ENCODE results near the gene SIX1.

DNA sequence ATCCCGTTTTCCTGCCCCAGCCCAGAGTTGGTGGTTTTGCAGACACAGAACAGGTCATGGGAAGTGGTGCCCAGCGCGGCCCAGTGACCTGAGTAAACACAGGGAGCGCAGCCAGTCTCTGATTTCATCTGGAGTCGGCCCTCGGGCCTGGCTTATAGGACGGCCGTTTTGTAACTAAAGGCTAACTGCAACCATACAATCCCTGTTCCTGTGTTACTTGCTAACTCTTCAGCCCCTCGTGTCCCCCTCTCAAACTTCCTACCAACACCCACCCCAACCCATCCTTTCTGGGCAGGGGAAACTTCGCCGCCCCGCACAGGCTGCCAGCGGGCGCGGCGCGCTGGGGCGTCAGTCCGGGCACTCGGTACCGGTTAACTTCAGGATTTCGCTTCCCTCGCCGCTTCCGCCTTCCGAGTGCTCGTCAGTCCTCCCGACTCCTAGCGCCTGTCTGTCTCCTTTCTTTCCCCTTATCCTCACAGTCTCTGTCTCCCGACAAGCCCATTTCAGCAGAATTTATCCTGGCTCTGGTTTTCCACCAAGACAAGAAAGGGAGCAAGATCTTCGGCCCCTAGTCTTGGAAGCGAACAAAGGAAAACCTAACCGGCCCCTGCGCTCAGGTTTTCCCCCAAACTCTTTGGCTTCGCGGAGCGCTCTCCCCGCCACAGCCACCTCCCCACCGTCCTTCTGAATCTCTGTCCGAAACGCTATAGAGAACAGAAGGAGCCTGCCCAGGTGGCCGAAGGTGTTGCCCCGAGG is 2.0 kb downstream of the SIX1 start:
- peak; percentile 56 for TF ChIP-seq HNRNPK (IDR thresholded peaks at IDR 0.05; ENCODE audit: low read depth, low read length, poor library complexity, severe bottlenecking)
- no peak for TF ChIP-seq ZNF256 (CRISPR knock-in tag; conservative IDR thresholded peaks at IDR 0.05)
- TF ChIP-seq FOXA3 (CRISPR knock-in tag; IDR thresholded peaks at IDR 0.05): peak; percentile 65; the same call in 1 of the 2 replicates
- no peak for TF ChIP-seq PAWR (CRISPR knock-in tag; IDR thresholded peaks at IDR 0.05; ENCODE audit: borderline replicate concordance)
- no peak for TF ChIP-seq FIP1L1 (IDR thresholded peaks at IDR 0.05; ENCODE audit: borderline replicate concordance, insufficient read depth, low read depth, low read length)
- no peak for TF ChIP-seq STAT5B (CRISPR knock-in tag; IDR thresholded peaks at IDR 0.05)
- TF ChIP-seq, protein P1, sequence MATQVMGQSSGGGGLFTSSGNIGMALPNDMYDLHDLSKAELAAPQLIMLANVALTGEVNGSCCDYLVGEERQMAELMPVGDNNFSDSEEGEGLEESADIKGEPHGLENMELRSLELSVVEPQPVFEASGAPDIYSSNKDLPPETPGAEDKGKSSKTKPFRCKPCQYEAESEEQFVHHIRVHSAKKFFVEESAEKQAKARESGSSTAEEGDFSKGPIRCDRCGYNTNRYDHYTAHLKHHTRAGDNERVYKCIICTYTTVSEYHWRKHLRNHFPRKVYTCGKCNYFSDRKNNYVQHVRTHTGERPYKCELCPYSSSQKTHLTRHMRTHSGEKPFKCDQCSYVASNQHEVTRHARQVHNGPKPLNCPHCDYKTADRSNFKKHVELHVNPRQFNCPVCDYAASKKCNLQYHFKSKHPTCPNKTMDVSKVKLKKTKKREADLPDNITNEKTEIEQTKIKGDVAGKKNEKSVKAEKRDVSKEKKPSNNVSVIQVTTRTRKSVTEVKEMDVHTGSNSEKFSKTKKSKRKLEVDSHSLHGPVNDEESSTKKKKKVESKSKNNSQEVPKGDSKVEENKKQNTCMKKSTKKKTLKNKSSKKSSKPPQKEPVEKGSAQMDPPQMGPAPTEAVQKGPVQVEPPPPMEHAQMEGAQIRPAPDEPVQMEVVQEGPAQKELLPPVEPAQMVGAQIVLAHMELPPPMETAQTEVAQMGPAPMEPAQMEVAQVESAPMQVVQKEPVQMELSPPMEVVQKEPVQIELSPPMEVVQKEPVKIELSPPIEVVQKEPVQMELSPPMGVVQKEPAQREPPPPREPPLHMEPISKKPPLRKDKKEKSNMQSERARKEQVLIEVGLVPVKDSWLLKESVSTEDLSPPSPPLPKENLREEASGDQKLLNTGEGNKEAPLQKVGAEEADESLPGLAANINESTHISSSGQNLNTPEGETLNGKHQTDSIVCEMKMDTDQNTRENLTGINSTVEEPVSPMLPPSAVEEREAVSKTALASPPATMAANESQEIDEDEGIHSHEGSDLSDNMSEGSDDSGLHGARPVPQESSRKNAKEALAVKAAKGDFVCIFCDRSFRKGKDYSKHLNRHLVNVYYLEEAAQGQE (IDR thresholded peaks at IDR 0.05; ENCODE audit: borderline replicate concordance in 1 of 2, low read depth in 1 of 2, low read length in 2 of 2): no peak
